ENCODE data around the gene FCN2. TPM values are rescaled to one million over a fixed set of nuclear protein-coding genes. Genes with fewer than 3 reads are reported as not detected.

FCN2 gene
- total and polyA plus RNA-seq, 4 donors = 23.6 to 186 (median 121) TPM

- H3K4me1 ChIP-seq (ENCODE audit: control insufficient read depth in 4 of 4, insufficient read depth in 4 of 4, low read length in 3 of 4) = no peaks in the 10 kb centered on the region
- no peaks in the 10 kb centered on the region for H3K36me3 ChIP-seq (ENCODE audit: control insufficient read depth in 4 of 4, insufficient read depth in 3 of 4, low read depth in 1 of 4, low read length in 3 of 4)
- no peak overlapping the region for H3K27ac ChIP-seq (ENCODE audit: low read depth in 1 of 2, low read length in 2 of 2)
- WGBS = 88% methylated on average over 25 of the region's 25 CpGs
- no peaks in the 10 kb centered on the region for H3K9me3 ChIP-seq (ENCODE audit: control insufficient read depth in 4 of 4, low read length in 3 of 4)
- H3K4me3 ChIP-seq (ENCODE audit: low read depth in 1 of 3, low read length in 3 of 3) = no peak overlapping the region
- DNase-seq (ENCODE audit: low spot score) = no peak
- peaks cover 0 to 1% (median 0%) of the 10 kb centered on the region in 4 donors for H3K27me3 ChIP-seq (ENCODE audit: control insufficient read depth in 4 of 4, insufficient read depth in 4 of 4, low read length in 3 of 4)
- H3K9ac ChIP-seq (ENCODE audit: low read depth in 1 of 2, low read length in 2 of 2) = no peak overlapping the region
- no peak for TF ChIP-seq EGR1 (IDR thresholded peaks at IDR 0.05; ENCODE audit: low read depth in 2 of 2)
- no peak for TF ChIP-seq REST (IDR thresholded peaks at IDR 0.05)
- no peak for TF ChIP-seq ATF3 (IDR thresholded peaks at IDR 0.05)
- no peak for TF ChIP-seq ZBTB33 (IDR thresholded peaks at IDR 0.05)
- TF ChIP-seq YY1 (IDR thresholded peaks at IDR 0.05) = no peak
- TF ChIP-seq NR2F2 (IDR thresholded peaks at IDR 0.05) = no peak
- TF ChIP-seq HNF4A (conservative IDR thresholded peaks at IDR 0.05) = no peak
- no peak for TF ChIP-seq HNF4G (IDR thresholded peaks at IDR 0.05)
- TF ChIP-seq GABPA (IDR thresholded peaks at IDR 0.05 in 1 of 2, conservative IDR thresholded peaks at IDR 0.05 in 1 of 2) = no peak
- TF ChIP-seq MAX (IDR thresholded peaks at IDR 0.05) = no peak
- no peak for TF ChIP-seq RAD21 (IDR thresholded peaks at IDR 0.05)
These were observed 45.6 kb upstream of the FCN2 start for GRCh38 chr9:134834957-134835419.

- Histone ChIP-seq H3K9ac (ENCODE audit: low read depth in 1 of 2, low read length in 2 of 2) (no peak overlapping the region), H3K27ac (ENCODE audit: low read depth in 1 of 2, low read length in 2 of 2) (no peak overlapping the region), H3K27me3 (ENCODE audit: control insufficient read depth in 4 of 4, insufficient read depth in 4 of 4, low read length in 3 of 4) (peaks cover 0 to 3% (median 0%) of the 10 kb centered on the region in 4 donors), H3K9me3 (ENCODE audit: control insufficient read depth in 4 of 4, low read length in 3 of 4) (no peaks in the 10 kb centered on the region), H3K4me1 (ENCODE audit: control insufficient read depth in 4 of 4, insufficient read depth in 4 of 4, low read length in 3 of 4) (no peaks in the 10 kb centered on the region), H3K36me3 (ENCODE audit: control insufficient read depth in 4 of 4, insufficient read depth in 3 of 4, low read depth in 1 of 4, low read length in 3 of 4) (no peaks in the 10 kb centered on the region), H3K4me3 (ENCODE audit: low read depth in 1 of 3, low read length in 3 of 3) (no peak overlapping the region)
- WGBS = 85% methylated on average over 16 of the region's 16 CpGs
- no peak for DNase-seq (ENCODE audit: low spot score)
- TF ChIP-seq SP1 (IDR thresholded peaks at IDR 0.05) = no peak
- TF ChIP-seq NR2F2 (IDR thresholded peaks at IDR 0.05) = no peak
- no peak for TF ChIP-seq RAD21 (IDR thresholded peaks at IDR 0.05)
- no peak for TF ChIP-seq ATF3 (IDR thresholded peaks at IDR 0.05)
- no peak for TF ChIP-seq JUND (IDR thresholded peaks at IDR 0.05)
- TF ChIP-seq EGR1 (IDR thresholded peaks at IDR 0.05; ENCODE audit: low read depth in 2 of 2) = no peak
- TF ChIP-seq TAF1 (conservative IDR thresholded peaks at IDR 0.05) = no peak
- TF ChIP-seq RXRA (IDR thresholded peaks at IDR 0.05) = no peak
- TF ChIP-seq HNF4G (IDR thresholded peaks at IDR 0.05) = no peak
- TF ChIP-seq FOXA2 (IDR thresholded peaks at IDR 0.05) = no peak
- no peak for TF ChIP-seq HNF4A (conservative IDR thresholded peaks at IDR 0.05)
- no peak for TF ChIP-seq ZBTB33 (IDR thresholded peaks at IDR 0.05)
- TF ChIP-seq REST (IDR thresholded peaks at IDR 0.05) = no peak
- no peak for TF ChIP-seq FOXA1 (IDR thresholded peaks at IDR 0.05)
- no peak for TF ChIP-seq CTCF (IDR thresholded peaks at IDR 0.05; ENCODE audit: low read depth, low read length, missing input control)
- TF ChIP-seq YY1 (IDR thresholded peaks at IDR 0.05) = no peak
These were observed 45.2 kb upstream of the FCN2 start for GRCh38 chr9:134835448-134835847.

All from liver (tissue), 9 donors.